CD4-positive, alpha-beta T cell treated with Interleukin-17A for 4 hours (primary cell): ENCODE measurements around the gene ITGB6.

Experiments used
- DNase-seq: peaks from one replicate; pipeline ENCODE4 v3.0.0-alpha.2; 2020; ENCODE audit warnings: mixed read lengths

ITGB6 gene

GRCh38 chr2:160085662-160086061 is 114.4 kb downstream of the ITGB6 start:
- no peak for DNase-seq

GRCh38 chr2:160077912-160078810 is 121.9 kb downstream of the ITGB6 start:
- DNase-seq, result no peak

DNA sequence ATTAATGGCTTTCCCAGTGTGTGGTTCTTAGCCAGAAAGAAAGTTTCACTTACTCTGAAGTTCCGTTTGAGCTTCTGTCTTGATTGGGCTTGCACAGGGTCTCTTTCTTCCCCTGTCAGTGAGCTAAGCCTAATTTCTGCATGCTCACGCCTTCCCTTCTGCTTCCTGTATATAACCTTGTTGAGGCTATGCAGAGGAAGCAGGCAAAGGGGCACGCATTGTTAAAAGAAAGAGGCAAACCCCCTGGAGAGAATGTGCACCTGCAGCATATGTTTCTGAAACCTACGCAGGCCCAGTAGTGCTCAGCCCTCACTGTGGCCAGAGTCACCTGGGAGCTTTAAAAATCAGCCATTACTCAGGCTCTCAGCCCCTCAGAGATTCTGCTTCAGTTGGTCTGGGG is 123.2 kb downstream of the ITGB6 start:
- DNase-seq, result no peak

GRCh38 chr2:160076241-160076640 is 123.8 kb downstream of the ITGB6 start:
- no peak for DNase-seq

GRCh38 chr2:160075171-160075570 is 124.9 kb downstream of the ITGB6 start:
- DNase-seq, result no peak

DNA sequence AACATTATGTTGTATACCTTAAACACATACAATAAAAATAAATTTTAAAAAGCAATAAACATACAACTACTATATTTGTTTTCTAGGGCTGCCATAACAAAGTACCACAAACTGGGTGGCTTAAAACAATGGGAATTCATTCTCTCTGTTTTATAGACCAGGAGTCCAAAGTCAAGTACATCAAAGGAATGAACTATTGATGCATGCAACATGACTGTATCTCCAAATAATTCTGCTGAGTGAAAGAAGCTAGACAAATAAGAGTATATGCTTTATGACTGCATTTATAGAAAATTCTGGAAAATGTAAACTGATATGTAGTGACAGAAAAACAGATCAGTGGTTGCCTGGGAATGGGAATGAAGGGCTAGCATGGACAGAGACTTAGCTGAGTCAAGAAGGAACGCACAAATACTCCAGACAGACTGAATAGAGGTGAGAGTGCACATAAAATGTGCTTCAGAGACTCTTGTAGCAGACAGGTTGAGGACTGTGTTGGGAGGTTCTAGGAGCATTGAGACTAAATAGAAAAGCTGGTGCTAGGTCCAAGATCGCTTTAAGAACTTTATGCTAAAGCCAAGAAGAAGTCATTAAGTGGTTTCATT is 126.7 kb downstream of the ITGB6 start:
- DNase-seq, result no peak

DNA sequence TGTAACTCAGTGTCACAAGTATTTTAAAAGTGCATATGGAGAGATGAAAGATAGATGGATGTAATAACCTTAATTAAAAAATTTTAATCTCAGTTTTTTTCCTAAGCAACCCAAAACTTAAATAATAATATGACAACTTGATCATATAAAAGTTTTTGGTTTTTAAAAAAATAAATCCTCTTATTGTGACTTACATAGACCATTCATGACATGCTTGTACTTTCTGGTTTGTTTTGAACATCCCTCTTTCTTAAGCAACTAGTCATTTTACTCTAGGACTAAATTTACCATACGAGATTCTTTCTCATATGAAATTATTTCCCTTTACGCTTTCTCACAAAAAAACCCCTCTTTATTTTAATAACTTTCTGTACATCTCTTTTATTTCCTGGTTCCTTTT is 131.2 kb downstream of the ITGB6 start:
- no peak for DNase-seq

GRCh38 chr2:160064916-160065315 is 135.2 kb downstream of the ITGB6 start:
- no peak for DNase-seq

- no peak for DNase-seq
These were observed 136.0 kb downstream of the ITGB6 start for GRCh38 chr2:160063879-160064612.

DNA sequence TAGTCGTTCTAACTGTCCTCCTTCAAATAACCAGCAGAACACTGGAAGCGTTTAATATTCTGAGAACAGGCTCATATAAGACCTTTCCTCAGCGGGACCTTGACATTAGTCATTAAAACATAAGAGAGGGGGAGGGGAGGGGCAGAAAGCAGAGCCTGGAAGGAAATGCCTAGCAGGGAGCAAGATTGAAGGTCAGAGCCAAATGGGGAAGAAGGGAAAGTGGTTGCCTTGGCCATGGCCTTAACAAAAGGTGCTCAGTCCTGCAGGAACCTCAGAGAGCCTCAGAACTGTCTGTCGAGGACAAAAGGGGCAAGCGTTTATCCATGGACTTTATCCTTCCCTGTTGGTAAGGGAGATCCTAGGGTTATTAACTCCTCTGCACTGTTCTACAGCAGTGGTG is 136.8 kb downstream of the ITGB6 start:
- no peak for DNase-seq

GRCh38 chr2:160062292-160063005 is 137.6 kb downstream of the ITGB6 start, which contains the start of gene PLA2R1:
Gene PLA2R1, minus strand, starts transcription at chr2:160062615. Its CDS starts 212 bp downstream, at chr2:160062403.
- DNase-seq, result peak; percentile 3

GRCh38 chr2:160061944-160062291 is 138.2 kb downstream of the ITGB6 start:
- DNase-seq, result no peak

GRCh38 chr2:160061533-160061932 is 138.5 kb downstream of the ITGB6 start:
- no peak for DNase-seq

DNA sequence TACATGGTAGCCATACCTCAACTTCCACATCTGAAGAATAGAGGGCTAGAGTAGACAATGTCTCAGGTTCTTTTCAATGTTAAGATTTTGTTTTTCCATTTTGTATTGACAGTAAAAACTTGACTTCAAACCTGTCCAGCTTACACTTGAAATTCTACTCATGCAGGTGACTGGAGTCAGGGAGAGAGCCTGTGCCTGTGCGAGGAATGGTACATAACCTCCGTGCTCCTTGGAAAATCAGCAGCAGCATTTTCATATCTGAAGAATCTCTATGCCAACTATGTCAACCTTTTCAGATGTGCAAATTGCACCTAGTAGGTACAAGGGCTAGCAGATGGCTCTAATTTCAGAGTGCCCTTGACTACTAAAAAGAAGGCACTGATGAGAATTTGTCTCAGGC is 139.8 kb downstream of the ITGB6 start:
- DNase-seq, result no peak

DNA sequence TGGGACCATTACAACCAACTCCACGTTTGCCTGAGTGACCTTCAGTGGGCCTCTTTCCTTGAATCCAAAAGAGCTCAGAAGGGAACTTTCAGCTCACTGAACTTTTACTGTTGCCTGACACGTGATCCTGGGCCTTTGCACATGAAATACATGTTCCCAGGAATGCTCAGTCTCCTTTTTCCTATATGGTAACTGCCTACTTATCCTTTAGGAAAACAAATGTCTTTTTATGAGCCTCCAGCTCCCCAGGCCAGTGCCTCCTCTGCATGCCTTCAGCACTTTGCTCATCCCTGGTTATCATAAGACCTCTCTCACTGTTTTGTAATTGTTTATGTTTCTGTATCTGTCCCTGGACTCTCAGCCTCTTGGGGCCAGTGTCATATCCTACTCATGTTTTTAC is 142.7 kb downstream of the ITGB6 start:
- no peak for DNase-seq

- no peak for DNase-seq
These were observed 144.4 kb downstream of the ITGB6 start for GRCh38 chr2:160055726-160056108.

GRCh38 chr2:160054984-160055725 is 144.9 kb downstream of the ITGB6 start:
- DNase-seq, result no peak

DNA sequence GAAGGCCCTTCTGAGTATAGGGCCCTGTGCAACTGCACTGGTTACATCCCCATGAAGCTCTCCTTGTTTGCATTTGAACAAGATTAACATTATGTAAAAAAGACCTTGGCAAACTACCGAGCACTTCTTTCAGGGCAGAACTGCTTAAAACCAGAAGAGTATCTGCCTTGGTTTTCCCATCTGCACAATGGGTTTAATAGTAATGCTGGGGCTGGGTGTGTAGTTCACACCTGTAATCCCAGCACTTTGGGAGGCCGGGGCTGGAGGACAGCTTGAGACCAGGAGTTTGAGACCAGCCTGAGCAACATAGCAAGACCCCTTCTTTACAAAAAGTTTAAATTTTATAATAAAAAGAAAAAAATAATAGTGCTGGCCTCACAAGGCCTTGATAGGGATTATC is 146.1 kb downstream of the ITGB6 start:
- DNase-seq, result no peak

DNA sequence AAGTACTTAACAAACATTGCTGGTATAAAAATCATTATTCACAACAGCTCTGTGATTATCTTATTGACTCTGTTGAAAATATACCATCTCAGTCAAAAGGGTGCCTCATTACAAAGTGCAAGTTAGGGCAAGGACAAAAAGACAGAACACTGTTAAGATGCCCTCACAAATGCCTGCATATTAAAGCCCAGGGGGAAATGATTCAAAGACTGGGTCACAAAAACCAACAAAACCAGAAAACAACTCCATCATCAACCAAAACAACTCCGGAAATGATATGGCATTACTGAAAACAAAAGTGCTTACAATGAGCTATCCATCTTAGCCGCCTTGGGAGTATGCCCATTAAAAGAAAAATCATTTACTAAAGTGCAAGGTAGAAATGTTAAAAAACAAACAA is 147.5 kb downstream of the ITGB6 start:
- DNase-seq, result no peak

DNA sequence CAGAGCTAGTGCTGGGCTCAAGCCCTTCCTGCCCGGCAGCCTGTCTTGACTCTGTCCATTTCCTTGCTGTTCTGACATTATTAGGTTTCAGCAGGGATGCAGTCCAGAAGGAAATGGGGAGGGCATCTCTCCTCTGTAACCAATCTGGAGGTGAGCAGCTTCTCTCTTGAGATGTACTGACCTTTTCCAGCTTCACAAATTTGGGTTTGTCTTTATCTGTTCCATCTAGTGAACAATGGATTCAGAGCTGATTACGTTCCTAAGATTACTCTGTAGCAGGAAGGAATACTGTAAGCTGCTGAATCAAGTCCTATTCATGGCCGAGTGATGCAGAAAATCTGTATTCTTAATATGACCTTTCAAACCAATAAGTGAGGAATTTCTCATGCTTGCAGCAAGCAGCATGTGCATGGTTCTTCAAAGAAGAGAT is 148.7 kb downstream of the ITGB6 start:
- DNase-seq, result no peak

DNA sequence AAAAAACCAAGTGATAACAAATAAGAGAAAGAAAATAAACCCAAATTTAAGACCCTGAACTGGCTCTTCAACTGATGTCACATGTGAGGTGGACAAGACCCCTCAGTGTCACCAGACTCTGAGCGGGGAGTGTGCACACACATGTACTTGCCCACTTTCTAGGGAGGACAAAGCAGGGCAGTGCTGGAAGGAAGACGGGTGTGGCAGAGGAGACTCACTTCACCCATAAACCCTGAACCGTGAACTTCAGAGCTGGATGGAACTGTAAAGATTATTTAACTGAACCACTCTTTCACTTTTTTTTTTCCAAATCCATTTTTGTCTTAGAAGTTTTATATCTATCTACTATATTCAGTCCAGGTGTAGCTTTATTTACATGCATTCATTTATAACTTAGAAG is 149.9 kb downstream of the ITGB6 start:
- no peak for DNase-seq
